HG03196 (cell line): ENCODE measurements around the gene DYNLT1.
"Not testable (repeated sequence)": the region's sequence is repeated elsewhere in the genome, so short reads cannot be mapped to it uniquely, and the experiment has no call there.

Source experiments
- ATAC-seq: cut with Tn5 transposase; IDR thresholded peaks from one replicate; pipeline ENCODE4 v1.9.1; 2021; ENCODE audit not compliant: unreplicated experiment

DYNLT1 gene

GRCh38 chr6:158624684-158625682 is 19.6 kb downstream of the DYNLT1 start:
- no peak for ATAC-seq

GRCh38 chr6:158622545-158623190 is 21.9 kb downstream of the DYNLT1 start:
- no peak for ATAC-seq

- ATAC-seq, result no peak
Measured at GRCh38 chr6:158621694-158622544, 22.6 kb downstream of the DYNLT1 start.

GRCh38 chr6:158620963-158621693 is 23.4 kb downstream of the DYNLT1 start:
- ATAC-seq, result no peak

GRCh38 chr6:158619922-158620801 is 24.4 kb downstream of the DYNLT1 start:
- ATAC-seq, result no peak

DNA sequence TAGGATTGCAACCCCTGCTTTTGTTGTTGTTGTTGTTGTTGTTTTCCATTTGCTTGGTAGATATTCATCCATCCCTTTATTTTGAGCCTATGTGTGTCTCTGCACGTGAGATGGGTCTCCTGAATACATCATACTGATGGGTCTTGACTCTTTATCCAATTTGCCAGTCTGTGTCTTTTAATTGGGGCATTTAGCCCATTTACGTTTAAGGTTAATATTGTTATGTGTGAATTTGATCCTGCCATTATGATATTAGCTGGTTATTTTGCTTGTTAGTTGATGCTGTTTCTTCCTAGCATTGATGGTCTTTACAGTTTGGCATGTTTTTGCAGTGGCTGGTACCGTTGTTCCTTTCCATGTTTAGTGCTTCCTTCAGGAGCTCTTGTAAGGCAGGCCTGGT is 26.3 kb downstream of the DYNLT1 start:
- ATAC-seq, result not testable (repeated sequence)

- not testable (repeated sequence) for ATAC-seq
Measured at GRCh38 chr6:158614606-158615005, 29.9 kb downstream of the DYNLT1 start.

DNA sequence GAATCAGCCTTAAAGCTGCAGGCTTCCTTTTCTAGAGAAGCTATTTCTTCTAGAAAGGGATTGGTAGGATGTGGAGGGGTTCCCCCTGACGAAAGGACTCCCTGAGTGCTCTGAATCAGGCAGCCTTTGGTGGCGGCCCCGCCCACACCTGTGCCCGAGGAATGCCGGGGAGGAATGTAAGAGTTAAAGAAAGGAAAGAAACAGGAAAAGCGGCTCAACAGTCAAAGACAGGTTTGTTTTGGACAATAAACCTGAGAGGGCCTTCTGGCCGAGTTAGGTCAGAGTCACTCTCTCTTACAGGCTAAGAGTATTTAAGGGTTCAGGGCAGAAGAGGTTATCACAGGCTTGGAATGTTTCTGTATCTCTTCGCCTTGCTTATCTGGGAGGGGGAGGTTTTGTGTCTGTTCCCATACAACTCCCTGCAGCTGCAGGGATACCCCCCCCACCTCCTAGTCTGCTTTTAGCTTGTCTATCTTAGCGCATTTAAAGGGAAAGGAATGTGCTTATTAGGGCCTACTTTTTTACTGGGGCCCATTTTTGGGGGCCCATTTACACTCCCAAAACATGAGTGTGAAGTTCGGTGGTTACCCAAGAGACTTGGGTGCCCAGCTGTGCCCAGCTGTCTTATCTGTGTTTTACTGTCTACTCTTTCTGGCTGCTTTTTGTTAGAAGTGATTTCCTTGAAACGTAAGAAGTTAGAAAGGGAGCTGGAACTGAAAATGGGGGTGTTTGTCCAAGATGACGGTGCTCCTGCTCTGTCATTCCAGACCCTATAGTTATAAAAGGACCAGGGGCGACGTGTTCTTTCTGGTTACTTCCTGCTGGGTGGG is 32.8 kb downstream of the DYNLT1 start:
- no peak for ATAC-seq

- no peak for ATAC-seq
Measured at GRCh38 chr6:158611039-158611438, 33.5 kb downstream of the DYNLT1 start.

- ATAC-seq, result no peak
Measured at GRCh38 chr6:158610319-158610968, 34.1 kb downstream of the DYNLT1 start.

DNA sequence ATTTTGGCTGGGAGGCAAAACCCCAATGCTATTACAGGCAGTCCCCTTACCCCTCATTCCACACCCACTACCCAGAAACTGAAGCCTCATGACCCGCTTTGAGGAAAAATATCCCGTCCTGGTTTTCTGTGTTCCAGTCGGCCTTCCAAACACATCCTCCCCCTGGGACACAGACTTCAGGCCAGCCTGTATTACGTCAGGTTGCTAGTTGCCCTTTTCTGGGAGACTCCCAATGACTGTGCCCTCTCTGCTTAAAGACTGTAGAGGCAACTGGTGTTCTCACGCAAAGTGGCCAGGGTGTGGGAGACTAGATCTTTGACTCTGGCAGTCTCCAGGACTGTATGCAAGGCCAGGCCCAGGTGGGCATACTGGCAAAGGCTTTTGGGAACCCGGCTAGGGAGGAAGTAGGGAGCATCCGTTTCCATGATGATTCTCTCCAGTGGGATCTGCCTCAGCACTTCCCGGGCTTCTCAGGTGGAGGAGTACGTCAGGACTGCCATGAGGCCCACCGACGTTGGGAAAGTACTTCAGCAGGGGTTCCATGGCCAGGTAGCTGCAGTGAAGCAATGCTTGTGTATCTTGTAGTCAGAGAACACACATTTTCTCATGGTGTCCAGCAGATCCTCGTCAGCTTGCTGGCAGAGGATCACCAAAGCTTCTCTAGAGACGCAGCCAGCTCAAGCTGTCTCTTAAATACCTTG is 34.9 kb downstream of the DYNLT1 start:
- ATAC-seq, result no peak

GRCh38 chr6:158608221-158608620 is 36.3 kb downstream of the DYNLT1 start:
- ATAC-seq, result no peak

DNA sequence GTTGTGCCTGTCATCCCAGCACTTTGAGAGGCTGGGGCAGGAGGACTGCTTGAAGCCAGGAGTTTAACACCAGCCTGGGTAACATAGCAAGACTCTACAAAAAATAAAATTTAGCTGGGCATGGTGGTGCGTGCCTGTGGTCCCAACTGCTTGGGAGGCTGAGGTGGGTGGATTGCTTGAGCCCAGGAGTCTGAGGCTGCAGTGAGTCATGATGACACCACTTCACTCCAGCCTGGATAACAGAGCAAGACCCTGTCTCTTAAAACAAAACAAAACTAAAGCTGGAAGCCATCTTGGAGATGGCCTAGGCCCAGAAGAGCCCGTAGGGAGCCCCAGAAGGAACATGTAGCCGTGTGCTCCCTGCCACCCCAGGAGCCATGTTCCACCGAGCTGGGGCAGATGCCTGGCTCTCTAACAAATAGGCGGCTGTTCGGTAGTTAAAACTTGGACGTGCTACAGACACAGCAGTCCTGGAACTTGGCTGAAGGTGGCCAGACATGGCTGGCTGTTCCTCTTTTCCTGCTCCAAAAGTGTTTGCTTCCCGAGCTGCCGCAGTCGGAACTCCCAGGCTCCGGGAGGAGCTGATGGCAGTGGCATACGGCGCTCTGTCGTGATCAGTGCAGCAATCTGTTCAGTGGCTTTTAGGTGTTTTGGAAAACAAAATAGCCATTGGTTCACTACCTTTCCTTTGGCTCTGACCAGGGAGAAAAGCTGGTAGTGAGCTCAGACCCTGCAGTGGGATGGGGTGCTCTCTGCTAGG is 37.0 kb downstream of the DYNLT1 start:
- no peak for ATAC-seq

- ATAC-seq, result no peak
Measured at GRCh38 chr6:158606935-158607334, 37.6 kb downstream of the DYNLT1 start.

GRCh38 chr6:158606011-158606410 is 38.5 kb downstream of the DYNLT1 start:
- ATAC-seq, result not testable (repeated sequence)

GRCh38 chr6:158605266-158605878 is 39.2 kb downstream of the DYNLT1 start:
- no peak for ATAC-seq
